ENCODE measurements around the gene U2AF1.
"Not testable (repeated sequence)": the region's sequence is repeated elsewhere in the genome, so short reads cannot be mapped to it uniquely, and the experiment has no call there.

GRCh38 chr21:43102281-43102680 lies 5.1 kb downstream of the U2AF1 start:
- TF ChIP-seq CTCF (conservative IDR thresholded peaks at IDR 0.05; ENCODE audit: low read depth, low read length); EZH2 (IDR thresholded peaks at IDR 0.05; ENCODE audit: low read length, unreplicated experiment); EZH2phosphoT487 (IDR thresholded peaks at IDR 0.05; ENCODE audit: borderline replicate concordance, low read length): not testable (repeated sequence)
